Measurements from ENCODE around the gene MRPS18A. TPM values are rescaled to one million over a fixed set of nuclear protein-coding genes. Genes with fewer than 3 reads are reported as not detected.

MRPS18A gene
- total and polyA plus RNA-seq, 9 donors = 28.4 to 43.7 (median 32.5) TPM

GRCh38 chr6:43718387-43719105 lies 31.0 kb upstream of the MRPS18A start:
- Histone ChIP-seq H3K27ac (ENCODE audit: low read length) (peak overlapping the region; percentile 35), H3K27me3 (ENCODE audit: control insufficient read depth, insufficient read depth, low read length) (peaks cover 6% of the 10 kb centered on the region), H3K4me3 (ENCODE audit: low read length) (no peak overlapping the region), H3K9me3 (replicated peaks; ENCODE audit: control insufficient read depth, low read depth, low read length) (no peaks in the 10 kb centered on the region), H3K4me1 (ENCODE audit: control insufficient read depth, insufficient read depth, low read length) (peaks cover 55% of the 10 kb centered on the region), H3K36me3 (ENCODE audit: control insufficient read depth, insufficient read depth, low read length) (no peaks in the 10 kb centered on the region)
- 74% methylated on average over 6 of the region's 13 CpGs for WGBS (ENCODE audit: insufficient coverage)
- DNase-seq = no peak

GRCh38 chr6:43717822-43718221 lies 30.2 kb upstream of the MRPS18A start:
- no peaks in the 10 kb centered on the region for H3K9me3 ChIP-seq (replicated peaks; ENCODE audit: control insufficient read depth, low read depth, low read length)
- 49% methylated on average over 4 of the region's 12 CpGs for WGBS (ENCODE audit: insufficient coverage)
- no peak overlapping the region for H3K4me3 ChIP-seq (ENCODE audit: low read length)
- H3K4me1 ChIP-seq (ENCODE audit: control insufficient read depth, insufficient read depth, low read length) = peaks cover 56% of the 10 kb centered on the region
- H3K27me3 ChIP-seq (ENCODE audit: control insufficient read depth, insufficient read depth, low read length) = peaks cover 6% of the 10 kb centered on the region
- DNase-seq = peak; percentile 56
- H3K27ac ChIP-seq (ENCODE audit: low read length) = peak overlapping the region; percentile 87
- no peaks in the 10 kb centered on the region for H3K36me3 ChIP-seq (ENCODE audit: control insufficient read depth, insufficient read depth, low read length)

GRCh38 chr6:43717389-43717788 lies 29.8 kb upstream of the MRPS18A start:
- peaks cover 61% of the 10 kb centered on the region for H3K4me1 ChIP-seq (ENCODE audit: control insufficient read depth, insufficient read depth, low read length)
- peaks cover 6% of the 10 kb centered on the region for H3K27me3 ChIP-seq (ENCODE audit: control insufficient read depth, insufficient read depth, low read length)
- H3K36me3 ChIP-seq (ENCODE audit: control insufficient read depth, insufficient read depth, low read length) = no peaks in the 10 kb centered on the region
- H3K4me3 ChIP-seq (ENCODE audit: low read length) = no peak overlapping the region
- peak overlapping the region; percentile 87 for H3K27ac ChIP-seq (ENCODE audit: low read length)
- DNase-seq = no peak
- 87% methylated on average over 7 of the region's 8 CpGs for WGBS (ENCODE audit: insufficient coverage)
- H3K9me3 ChIP-seq (replicated peaks; ENCODE audit: control insufficient read depth, low read depth, low read length) = no peaks in the 10 kb centered on the region

GRCh38 chr6:43716099-43716498 lies 28.5 kb upstream of the MRPS18A start:
- Histone ChIP-seq H3K9me3 (replicated peaks; ENCODE audit: control insufficient read depth, low read depth, low read length) (no peaks in the 10 kb centered on the region), H3K4me1 (ENCODE audit: control insufficient read depth, insufficient read depth, low read length) (peaks cover 68% of the 10 kb centered on the region), H3K36me3 (ENCODE audit: control insufficient read depth, insufficient read depth, low read length) (no peaks in the 10 kb centered on the region), H3K27ac (ENCODE audit: low read length) (peak overlapping the region; percentile 87), H3K4me3 (ENCODE audit: low read length) (no peak overlapping the region), H3K27me3 (ENCODE audit: control insufficient read depth, insufficient read depth, low read length) (peaks cover 6% of the 10 kb centered on the region)
- WGBS (ENCODE audit: insufficient coverage) = 18% methylated on average over 5 of the region's 9 CpGs
- peak; percentile 93 for DNase-seq

GRCh38 chr6:43715056-43715788 lies 27.6 kb upstream of the MRPS18A start:
- Histone ChIP-seq H3K27me3 (ENCODE audit: control insufficient read depth, insufficient read depth, low read length) (peaks cover 6% of the 10 kb centered on the region), H3K4me1 (ENCODE audit: control insufficient read depth, insufficient read depth, low read length) (peaks cover 71% of the 10 kb centered on the region), H3K36me3 (ENCODE audit: control insufficient read depth, insufficient read depth, low read length) (no peaks in the 10 kb centered on the region), H3K9me3 (replicated peaks; ENCODE audit: control insufficient read depth, low read depth, low read length) (no peaks in the 10 kb centered on the region), H3K27ac (ENCODE audit: low read length) (peak overlapping the region; percentile 87), H3K4me3 (ENCODE audit: low read length) (no peak overlapping the region)
- WGBS (ENCODE audit: insufficient coverage) = no CpG with 5 or more reads among the region's 5 CpGs
- DNase-seq = no peak

GRCh38 chr6:43714311-43715055 lies 26.9 kb upstream of the MRPS18A start:
- peak overlapping the region; percentile 87 for H3K27ac ChIP-seq (ENCODE audit: low read length)

GRCh38 chr6:43713643-43714310 lies 26.2 kb upstream of the MRPS18A start:
- Histone ChIP-seq H3K4me1 (ENCODE audit: control insufficient read depth, insufficient read depth, low read length) (peaks cover 78% of the 10 kb centered on the region), H3K36me3 (ENCODE audit: control insufficient read depth, insufficient read depth, low read length) (no peaks in the 10 kb centered on the region), H3K27ac (ENCODE audit: low read length) (peak overlapping the region; percentile 87), H3K27me3 (ENCODE audit: control insufficient read depth, insufficient read depth, low read length) (peaks cover 6% of the 10 kb centered on the region), H3K4me3 (ENCODE audit: low read length) (no peak overlapping the region), H3K9me3 (replicated peaks; ENCODE audit: control insufficient read depth, low read depth, low read length) (no peaks in the 10 kb centered on the region)
- DNase-seq = no peak
- 81% methylated on average over 6 of the region's 13 CpGs for whole genome bisulfite sequencing (ENCODE audit: insufficient coverage)

More at GRCh38 chr6:43714311-43715055, 26.9 kb upstream of the MRPS18A start:
- H3K27me3 ChIP-seq (ENCODE audit: control insufficient read depth, insufficient read depth, low read length) = peaks cover 6% of the 10 kb centered on the region
- H3K4me1 ChIP-seq (ENCODE audit: control insufficient read depth, insufficient read depth, low read length) = peaks cover 77% of the 10 kb centered on the region
- 14% methylated on average over 4 of the region's 9 CpGs for WGBS (ENCODE audit: insufficient coverage)
- H3K36me3 ChIP-seq (ENCODE audit: control insufficient read depth, insufficient read depth, low read length) = no peaks in the 10 kb centered on the region
- H3K4me3 ChIP-seq (ENCODE audit: low read length) = no peak overlapping the region
- H3K9me3 ChIP-seq (replicated peaks; ENCODE audit: control insufficient read depth, low read depth, low read length) = no peaks in the 10 kb centered on the region
- peak; percentile 85 for DNase-seq

- H3K36me3 ChIP-seq (ENCODE audit: control insufficient read depth, insufficient read depth, low read length) = no peaks in the 10 kb centered on the region
- 18% methylated on average over 5 of the region's 6 CpGs for WGBS (ENCODE audit: insufficient coverage)
- H3K4me3 ChIP-seq (ENCODE audit: low read length) = no peak overlapping the region
- DNase-seq = peak; percentile 88
- no peaks in the 10 kb centered on the region for H3K9me3 ChIP-seq (replicated peaks; ENCODE audit: control insufficient read depth, low read depth, low read length)
- H3K27me3 ChIP-seq (ENCODE audit: control insufficient read depth, insufficient read depth, low read length) = peaks cover 3% of the 10 kb centered on the region
- peaks cover 71% of the 10 kb centered on the region for H3K4me1 ChIP-seq (ENCODE audit: control insufficient read depth, insufficient read depth, low read length)
- H3K27ac ChIP-seq (ENCODE audit: low read length) = peak overlapping the region; percentile 51
Observed at GRCh38 chr6:43712579-43712978, 25.0 kb upstream of the MRPS18A start.

GRCh38 chr6:43710576-43710975 lies 23.0 kb upstream of the MRPS18A start:
- Histone ChIP-seq H3K4me1 (ENCODE audit: control insufficient read depth, insufficient read depth, low read length) (peaks cover 70% of the 10 kb centered on the region), H3K4me3 (ENCODE audit: low read length) (no peak overlapping the region), H3K27ac (ENCODE audit: low read length) (peak overlapping the region; percentile 32), H3K27me3 (ENCODE audit: control insufficient read depth, insufficient read depth, low read length) (no peaks in the 10 kb centered on the region), H3K9me3 (replicated peaks; ENCODE audit: control insufficient read depth, low read depth, low read length) (no peaks in the 10 kb centered on the region), H3K36me3 (ENCODE audit: control insufficient read depth, insufficient read depth, low read length) (no peaks in the 10 kb centered on the region)
- DNase-seq = peak; percentile 77
- 28% methylated on average over 2 of the region's 4 CpGs for WGBS (ENCODE audit: insufficient coverage)
